MV-4-11 (cell line): ENCODE results near the gene MAP4K4.
A peak's percentile ranks its signal among the peaks of the same experiment; 100 is the strongest.

Experiments used
- DNase-seq: peaks from one replicate; lab custom pipeline; 2025; lab: John Stamatoyannopoulos, UW

Gene MAP4K4

DNA sequence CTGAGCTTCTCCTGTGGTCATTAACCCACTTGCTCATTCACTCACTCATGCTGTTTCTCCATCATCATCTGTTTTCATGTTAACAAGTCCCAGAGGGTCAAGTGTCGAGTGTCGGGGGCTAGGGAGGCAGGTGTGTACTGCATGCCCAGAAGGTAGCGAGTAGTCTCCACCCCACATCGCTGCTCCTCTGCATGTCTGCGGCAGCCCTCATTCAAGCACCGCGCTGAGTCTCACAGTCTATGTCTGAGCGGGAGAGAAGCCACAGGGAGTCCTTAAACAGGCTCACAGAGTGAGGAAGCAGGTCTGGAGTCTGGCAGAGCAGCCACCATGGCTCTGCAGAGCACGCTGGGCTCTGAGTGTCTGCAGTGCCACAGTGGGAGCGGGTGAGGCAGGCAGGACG is 172.9 kb downstream of the MAP4K4 start:
- no peak for DNase-seq

DNA sequence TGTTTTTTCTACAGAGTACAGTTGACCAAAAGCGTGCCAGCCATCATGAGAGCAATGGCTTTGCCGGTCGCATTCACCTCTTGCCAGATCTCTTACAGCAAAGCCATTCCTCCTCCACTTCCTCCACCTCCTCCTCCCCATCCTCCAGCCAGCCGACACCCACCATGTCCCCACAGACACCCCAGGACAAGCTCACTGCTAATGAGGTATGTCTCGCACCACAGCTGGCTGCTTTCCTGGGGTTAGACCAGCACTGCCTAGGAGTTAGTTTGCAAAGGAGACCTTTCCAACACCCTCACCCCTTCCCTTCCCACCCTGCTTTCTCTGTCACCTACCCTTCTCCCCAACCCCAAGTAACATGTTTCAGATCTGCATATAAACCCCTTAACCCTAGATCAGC is 174.0 kb downstream of the MAP4K4 start:
- DNase-seq: no peak

DNA sequence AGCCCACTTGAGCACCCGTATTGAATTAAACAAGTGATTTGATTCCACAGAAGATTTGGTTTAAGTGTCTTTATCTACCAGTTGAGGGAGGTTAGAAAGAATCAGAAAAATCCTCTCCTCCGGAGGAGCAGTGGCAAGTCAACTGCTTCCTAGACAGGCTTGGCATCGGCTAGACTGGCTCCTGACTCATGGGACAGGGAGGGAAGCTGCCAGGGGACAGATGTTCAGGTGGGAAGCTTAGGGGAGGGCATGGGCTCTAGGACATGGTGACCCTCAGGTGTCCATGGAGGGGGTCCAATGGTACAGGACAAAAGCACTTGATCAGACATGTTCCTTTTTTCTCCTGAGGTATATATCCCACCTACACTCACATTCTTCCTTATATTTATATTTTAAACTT is 175.0 kb downstream of the MAP4K4 start:
- no peak for DNase-seq

DNA sequence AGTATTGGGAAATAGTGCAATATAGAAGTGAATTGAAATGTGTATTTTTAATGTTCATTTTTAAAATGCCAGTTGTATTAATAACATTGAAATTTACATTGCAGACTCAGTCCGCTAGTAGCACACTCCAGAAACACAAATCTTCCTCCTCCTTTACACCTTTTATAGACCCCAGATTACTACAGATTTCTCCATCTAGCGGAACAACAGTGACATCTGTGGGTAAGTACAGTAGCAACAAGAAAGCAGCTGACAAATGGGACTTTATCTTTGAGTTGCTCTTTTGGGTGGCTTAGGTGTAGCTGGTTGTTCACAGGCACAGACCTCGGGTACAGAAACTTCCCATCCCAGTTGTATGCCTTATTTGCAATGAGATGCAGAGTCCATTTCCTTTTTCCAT is 176.0 kb downstream of the MAP4K4 start:
- no peak for DNase-seq

- no peak for DNase-seq
Measured at GRCh38 chr2:101874069-101874468, 176.6 kb downstream of the MAP4K4 start.

DNA sequence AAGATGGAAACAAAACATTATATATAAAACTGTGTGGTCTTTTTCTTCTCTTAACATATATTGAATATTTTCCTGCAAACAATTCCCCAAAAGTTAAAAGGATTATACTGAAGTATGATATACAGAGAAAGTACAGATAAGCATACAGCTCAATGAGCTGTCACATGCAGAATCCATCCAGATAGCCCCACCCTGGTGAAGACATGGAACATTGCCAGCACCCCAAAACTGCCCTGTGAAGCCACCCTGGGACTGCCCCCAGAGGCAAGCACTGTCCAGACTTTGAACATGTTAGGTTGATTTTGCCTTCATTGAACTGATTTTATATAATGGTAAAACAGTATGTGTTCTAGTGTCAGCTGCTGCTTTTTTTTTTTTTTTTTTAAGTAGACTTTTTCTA is 182.0 kb downstream of the MAP4K4 start:
- DNase-seq: no peak

- no peak for DNase-seq
Measured at GRCh38 chr2:101881131-101881530, 183.6 kb downstream of the MAP4K4 start.

GRCh38 chr2:101882769-101883307 is 185.3 kb downstream of the MAP4K4 start:
- DNase-seq: no peak

- peak; percentile 57 for DNase-seq
Measured at GRCh38 chr2:101883860-101884259, 186.4 kb downstream of the MAP4K4 start.

- DNase-seq: no peak
Measured at GRCh38 chr2:101884423-101884822, 186.9 kb downstream of the MAP4K4 start.

DNA sequence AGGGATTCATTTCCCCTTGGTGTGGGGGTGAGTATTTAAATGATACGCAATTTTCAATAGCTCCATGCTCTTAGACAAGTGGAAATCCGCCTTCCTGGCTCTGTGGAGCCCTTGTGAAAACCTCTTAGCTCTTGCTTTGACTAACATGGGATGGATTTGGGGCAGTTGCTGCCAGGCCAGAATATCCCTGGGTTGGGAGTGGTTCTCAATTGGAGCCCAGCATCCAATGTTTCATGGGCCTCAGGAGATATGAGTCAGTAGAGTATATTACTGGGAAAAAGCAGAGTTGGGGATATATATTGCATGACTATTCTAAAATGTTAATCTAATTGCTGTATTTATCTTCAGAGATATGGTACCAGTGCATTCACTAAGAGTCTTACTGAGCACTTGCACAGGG is 189.8 kb downstream of the MAP4K4 start:
- DNase-seq: no peak

- no peak for DNase-seq
Measured at GRCh38 chr2:101889460-101890098, 192.1 kb downstream of the MAP4K4 start.

- DNase-seq: no peak
Measured at GRCh38 chr2:101892377-101892776, 194.9 kb downstream of the MAP4K4 start.

- no peak for DNase-seq
Measured at GRCh38 chr2:101893681-101894381, 196.3 kb downstream of the MAP4K4 start.

GRCh38 chr2:101895039-101895438 is 197.5 kb downstream of the MAP4K4 start:
- no peak for DNase-seq

- no peak for DNase-seq
Measured at GRCh38 chr2:101895819-101896322, 198.4 kb downstream of the MAP4K4 start.

GRCh38 chr2:101897301-101897700 is 199.8 kb downstream of the MAP4K4 start:
- peak; percentile 21 for DNase-seq

- no peak for DNase-seq
Measured at GRCh38 chr2:101899265-101899664, 201.8 kb downstream of the MAP4K4 start.

DNA sequence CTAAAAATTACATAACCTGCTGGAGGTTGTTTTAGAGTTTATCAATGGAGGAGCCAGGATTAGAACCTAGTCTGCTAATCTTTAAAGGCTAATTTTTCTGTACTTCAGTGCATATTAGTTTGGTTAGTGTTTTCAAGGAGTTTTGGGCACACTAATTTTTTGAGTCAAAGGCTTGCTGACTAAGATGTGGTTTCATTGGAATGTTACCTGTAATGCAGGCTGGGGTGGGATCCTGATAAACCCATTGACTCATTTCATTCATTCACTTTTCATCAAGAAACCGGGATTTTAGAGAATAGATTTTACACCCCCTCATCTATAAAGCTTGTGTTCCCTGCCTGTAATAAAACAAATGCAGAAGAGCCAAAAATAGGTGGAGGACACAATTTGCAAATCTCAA is 202.4 kb downstream of the MAP4K4 start:
- no peak for DNase-seq

DNA sequence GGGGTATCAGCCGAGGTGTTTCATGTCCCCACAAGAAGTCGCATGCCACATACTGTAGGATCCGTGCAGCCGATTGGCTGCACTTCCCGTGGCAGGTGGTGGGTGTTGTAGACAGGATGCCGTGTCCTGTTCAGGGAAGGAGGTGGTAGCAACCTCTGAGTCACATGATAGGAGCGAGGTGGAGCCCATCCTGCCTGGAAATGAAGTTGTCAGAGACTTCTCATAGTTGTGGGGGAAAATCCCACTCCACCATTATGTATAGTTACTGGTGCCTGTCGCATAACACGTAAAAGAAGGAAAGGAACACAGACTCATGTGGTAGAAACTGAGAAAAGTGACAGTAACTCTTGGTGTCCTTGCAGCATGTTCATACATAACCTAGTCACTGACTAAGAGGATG is 202.9 kb downstream of the MAP4K4 start:
- no peak for DNase-seq

DNA sequence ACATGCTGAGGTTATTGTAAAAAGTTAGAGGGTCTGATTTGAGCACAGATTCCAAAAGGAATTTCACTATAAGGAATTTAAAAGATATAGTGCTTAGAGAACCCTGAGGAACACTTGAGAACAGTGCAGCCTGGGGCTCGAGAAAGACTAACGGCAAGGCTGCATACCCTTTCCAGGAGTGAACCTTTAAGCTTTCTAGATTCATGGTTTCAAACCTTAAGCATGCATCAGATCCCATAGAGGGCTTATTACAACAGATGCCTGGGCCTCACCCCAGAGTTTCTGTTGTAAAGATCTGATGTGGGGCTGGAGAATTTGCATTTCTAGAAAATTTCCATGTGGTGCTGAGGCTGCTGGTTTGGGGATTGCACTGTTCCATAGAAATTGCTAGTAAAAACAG is 203.7 kb downstream of the MAP4K4 start:
- DNase-seq: no peak

GRCh38 chr2:101902169-101902568 is 204.7 kb downstream of the MAP4K4 start:
- DNase-seq: no peak

DNA sequence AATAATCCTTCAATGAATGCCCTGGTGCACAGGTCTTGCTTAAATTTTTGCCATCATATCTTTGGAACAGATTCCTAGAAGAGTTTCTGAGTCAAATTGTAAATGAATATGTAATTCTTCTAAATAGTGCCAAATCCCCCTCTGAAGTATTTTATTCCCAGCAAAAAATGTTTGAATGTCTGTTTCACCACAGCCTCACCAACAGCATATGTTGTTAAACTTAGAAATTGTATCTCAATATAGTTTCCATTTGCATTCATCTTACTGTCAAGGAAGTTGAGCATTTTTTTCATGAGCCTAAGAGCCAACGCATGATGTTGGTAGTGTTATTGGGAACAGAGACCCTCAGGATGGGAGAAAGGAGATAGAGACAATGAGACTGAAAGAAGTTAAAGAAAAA is 207.4 kb downstream of the MAP4K4 start:
- no peak for DNase-seq
